C4-2B (cell line): ENCODE data around the gene CTDSP1.

Source experiments
- CTCF ChIP-seq: fragments of 450-650 bp; conservative IDR thresholded peaks from 2 replicates; pipeline ENCODE4 v1.5.1; 2017; ENCODE audit warnings: mild to moderate bottlenecking
- ZFX ChIP-seq: fragments of 450-650 bp; IDR thresholded peaks from 2 replicates; pipeline ENCODE4 v1.6.1; 2017

- TF ChIP-seq CTCF (no peak), ZFX (no peak)
These were observed 5.5 kb downstream of the CTDSP1 start for GRCh38 chr2:218405086-218405745.
